ENCODE results near the gene ATP2A3. TPM values are rescaled to one million over a fixed set of nuclear protein-coding genes. Genes with fewer than 3 reads are reported as not detected.

The ATP2A3 gene
- total RNA-seq, 1 experiment from 2014 or later, result 4.4 TPM

GRCh38 chr17:4004517-4005295 lies 40.5 kb upstream of the ATP2A3 start:
- CTCF ChIA-PET, result interaction anchor here (0.7 kb wide), 1 partner anchor 68 kb away, joined by 3 read pairs; no protein-coding TSS in a partner anchor
- DNase-seq, result no peak
- no peaks in the 10 kb centered on the region for H4K20me1 ChIP-seq (ENCODE audit: insufficient read depth)

GRCh38 chr17:4003501-4004421 lies 39.5 kb upstream of the ATP2A3 start:
- H2AFZ ChIP-seq, result no peak overlapping the region
- H3K9me2 ChIP-seq (ENCODE audit: insufficient read depth), result no peaks in the 10 kb centered on the region
- intact Hi-C loops (cut with micrococcal nuclease; ENCODE audit: unreplicated experiment), result loop anchor here (10.0 kb wide), 1 partner anchor 69 kb away; no protein-coding TSS in a partner anchor
- TF ChIP-seq CTCF (conservative IDR thresholded peaks at IDR 0.05), result no peak
- peaks cover 12% of the 10 kb centered on the region; the same call in 1 of the 2 replicates for H3K4me1 ChIP-seq (replicated peaks; ENCODE audit: insufficient read depth)
- no peaks in the 10 kb centered on the region for H3K9me3 ChIP-seq (ENCODE audit: insufficient read depth, low read depth)
- H3F3A ChIP-seq (ENCODE audit: insufficient read depth, low read depth), result peaks cover 13% of the 10 kb centered on the region; the same call in 1 of the 2 replicates
- no peak overlapping the region for H3K4me3 ChIP-seq
- POLR2A ChIA-PET (ENCODE audit: unreplicated experiment), result no interaction called here
- peaks cover 8% of the 10 kb centered on the region; the same call in 1 of the 2 replicates for H3K36me3 ChIP-seq (ENCODE audit: low read depth)
- no peaks in the 10 kb centered on the region for H3K27me3 ChIP-seq (ENCODE audit: insufficient read depth, low read depth)
- no peak for DNase-seq
- no peak overlapping the region for H3K4me2 ChIP-seq
- CTCF ChIA-PET, result interaction anchor here (0.7 kb wide), 1 partner anchor 67 kb away, joined by 3 read pairs; no protein-coding TSS in a partner anchor
- no peaks in the 10 kb centered on the region for H4K20me1 ChIP-seq (ENCODE audit: insufficient read depth)
- H3K27ac ChIP-seq, result peak overlapping the region; percentile 35; the same call in 1 of the 2 replicates
- no peaks in the 10 kb centered on the region for H3K79me2 ChIP-seq (ENCODE audit: low read depth)
- no TSS peak for BruUV-seq (replicated peaks)

More at GRCh38 chr17:4004517-4005295, 40.5 kb upstream of the ATP2A3 start:
- no peaks in the 10 kb centered on the region for H3K79me2 ChIP-seq (ENCODE audit: low read depth)
- TF ChIP-seq CTCF (conservative IDR thresholded peaks at IDR 0.05), result peak; percentile 64
- TF ChIP-seq EZH2 (IDR thresholded peaks at IDR 0.05; ENCODE audit: low read depth), result no peak
- H3K27me3 ChIP-seq (ENCODE audit: insufficient read depth, low read depth), result no peaks in the 10 kb centered on the region
- intact Hi-C loops (cut with micrococcal nuclease; ENCODE audit: unreplicated experiment), result loop anchor here (10.0 kb wide), 1 partner anchor 70 kb away; no protein-coding TSS in a partner anchor
- H3K4me1 ChIP-seq (replicated peaks; ENCODE audit: insufficient read depth), result peaks cover 12% of the 10 kb centered on the region; the same call in 1 of the 2 replicates
- no peaks in the 10 kb centered on the region for H3K9me3 ChIP-seq (ENCODE audit: insufficient read depth, low read depth)
- POLR2A ChIA-PET (ENCODE audit: unreplicated experiment), result no interaction called here
- H3K36me3 ChIP-seq (ENCODE audit: low read depth), result peaks cover 8% of the 10 kb centered on the region; the same call in 1 of the 2 replicates
- no peak overlapping the region for H3K4me2 ChIP-seq
- no TSS peak for BruUV-seq (replicated peaks)
- H3K9me2 ChIP-seq (ENCODE audit: insufficient read depth), result no peaks in the 10 kb centered on the region
- no peak overlapping the region for H3K4me3 ChIP-seq
- H2AFZ ChIP-seq, result no peak overlapping the region
- peaks cover 13% of the 10 kb centered on the region; the same call in 1 of the 2 replicates for H3F3A ChIP-seq (ENCODE audit: insufficient read depth, low read depth)
- no peak overlapping the region for H3K27ac ChIP-seq

DNA sequence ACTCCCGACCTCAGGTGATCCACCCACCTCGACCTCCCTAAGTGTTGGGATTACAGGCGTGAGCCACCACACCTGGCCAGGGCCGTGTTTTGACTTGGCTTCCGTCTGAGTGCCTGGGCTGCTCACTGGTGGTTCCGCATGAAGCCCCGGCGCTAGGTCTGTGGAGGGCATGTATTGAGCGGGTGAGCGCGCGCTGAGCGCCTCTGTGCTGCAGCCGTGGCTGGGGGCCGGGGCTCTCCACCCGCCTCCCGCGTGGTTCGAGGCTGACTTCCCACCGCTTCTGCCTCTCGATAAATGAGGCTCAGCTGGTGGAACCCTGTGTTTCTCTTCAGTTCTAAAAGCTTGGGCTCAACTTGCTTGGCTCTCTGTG lies 38.9 kb upstream of the ATP2A3 start:
- Histone ChIP-seq H3K36me3 (ENCODE audit: low read depth) (peaks cover 5% of the 10 kb centered on the region; the same call in 1 of the 2 replicates), H3K4me3 (no peak overlapping the region), H3K79me2 (ENCODE audit: low read depth) (no peaks in the 10 kb centered on the region), H4K20me1 (ENCODE audit: insufficient read depth) (no peaks in the 10 kb centered on the region), H3K9me3 (ENCODE audit: insufficient read depth, low read depth) (no peaks in the 10 kb centered on the region), H3K4me2 (no peak overlapping the region), H3K9me2 (ENCODE audit: insufficient read depth) (no peaks in the 10 kb centered on the region), H3K27me3 (ENCODE audit: insufficient read depth, low read depth) (no peaks in the 10 kb centered on the region), H3K27ac (peak overlapping the region; percentile 35; the same call in 1 of the 2 replicates), H3F3A (ENCODE audit: insufficient read depth, low read depth) (peaks cover 13% of the 10 kb centered on the region; the same call in 1 of the 2 replicates), H2AFZ (no peak overlapping the region), H3K4me1 (replicated peaks; ENCODE audit: insufficient read depth) (peaks cover 12% of the 10 kb centered on the region; the same call in 1 of the 2 replicates)
- no peak for TF ChIP-seq CTCF (conservative IDR thresholded peaks at IDR 0.05)
- no peak for TF ChIP-seq EZH2 (IDR thresholded peaks at IDR 0.05; ENCODE audit: low read depth)
- BruUV-seq (replicated peaks), result no TSS peak
- POLR2A ChIA-PET (ENCODE audit: unreplicated experiment), result no interaction called here
- no peak for DNase-seq
- CTCF ChIA-PET, result no interaction called here
- intact Hi-C loops (cut with micrococcal nuclease; ENCODE audit: unreplicated experiment), result loop anchor here (10.0 kb wide), 1 partner anchor 68 kb away; no protein-coding TSS in a partner anchor
